Measurements from ENCODE around the gene ZNF30.
"Not testable (repeated sequence)": the region's sequence is repeated elsewhere in the genome, so short reads cannot be mapped to it uniquely, and the experiment has no call there.

Gene ZNF30

GRCh38 chr19:34963573-34964406 lies 37.1 kb downstream of the ZNF30 start, which contains the start of gene ZNF792:
Gene ZNF792, minus strand, starts transcription at chr19:34964229. Its CDS starts 567 bp downstream, at chr19:34963662.
- peak; percentile 42 to 61 for DNase-seq (ENCODE audit: low read depth in 2 of 2)
- TF ChIP-seq, protein P1, sequence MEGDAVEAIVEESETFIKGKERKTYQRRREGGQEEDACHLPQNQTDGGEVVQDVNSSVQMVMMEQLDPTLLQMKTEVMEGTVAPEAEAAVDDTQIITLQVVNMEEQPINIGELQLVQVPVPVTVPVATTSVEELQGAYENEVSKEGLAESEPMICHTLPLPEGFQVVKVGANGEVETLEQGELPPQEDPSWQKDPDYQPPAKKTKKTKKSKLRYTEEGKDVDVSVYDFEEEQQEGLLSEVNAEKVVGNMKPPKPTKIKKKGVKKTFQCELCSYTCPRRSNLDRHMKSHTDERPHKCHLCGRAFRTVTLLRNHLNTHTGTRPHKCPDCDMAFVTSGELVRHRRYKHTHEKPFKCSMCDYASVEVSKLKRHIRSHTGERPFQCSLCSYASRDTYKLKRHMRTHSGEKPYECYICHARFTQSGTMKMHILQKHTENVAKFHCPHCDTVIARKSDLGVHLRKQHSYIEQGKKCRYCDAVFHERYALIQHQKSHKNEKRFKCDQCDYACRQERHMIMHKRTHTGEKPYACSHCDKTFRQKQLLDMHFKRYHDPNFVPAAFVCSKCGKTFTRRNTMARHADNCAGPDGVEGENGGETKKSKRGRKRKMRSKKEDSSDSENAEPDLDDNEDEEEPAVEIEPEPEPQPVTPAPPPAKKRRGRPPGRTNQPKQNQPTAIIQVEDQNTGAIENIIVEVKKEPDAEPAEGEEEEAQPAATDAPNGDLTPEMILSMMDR (IDR thresholded peaks at IDR 0.05; ENCODE audit: low read depth, low read length) = no peak
- H3K4me3 ChIP-seq (replicated peaks in 1 of 2; ENCODE audit: low read depth in 2 of 2, low read length in 2 of 2) = peak within 1 kb of the TSS; percentile 90 to 91

DNA sequence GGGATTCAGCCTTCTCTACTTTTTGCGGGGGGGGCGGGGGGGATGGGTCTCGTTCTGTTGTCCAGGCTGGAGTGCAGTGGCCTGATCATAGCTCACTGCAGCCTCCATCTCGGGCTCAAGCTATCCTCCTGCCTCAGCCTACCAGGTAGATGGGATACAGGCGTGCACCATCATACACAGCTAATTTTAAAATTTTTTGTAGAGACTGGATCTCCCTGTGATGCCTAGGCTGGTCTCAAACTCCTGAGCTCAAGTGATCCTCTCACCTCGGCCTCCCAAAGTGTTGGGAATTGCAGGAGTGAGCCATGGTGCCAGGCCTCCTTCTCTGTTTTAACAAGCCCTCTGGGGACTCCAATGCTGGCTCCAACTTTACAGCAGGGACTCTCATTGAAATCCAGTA lies 37.9 kb downstream of the ZNF30 start:
- no peak overlapping the region for H3K4me3 ChIP-seq (replicated peaks in 1 of 2; ENCODE audit: low read depth in 2 of 2, low read length in 2 of 2)
- TF ChIP-seq, protein P1 (IDR thresholded peaks at IDR 0.05; ENCODE audit: low read depth, low read length) = no peak
- DNase-seq (ENCODE audit: low read depth in 2 of 2) = no peak

DNA sequence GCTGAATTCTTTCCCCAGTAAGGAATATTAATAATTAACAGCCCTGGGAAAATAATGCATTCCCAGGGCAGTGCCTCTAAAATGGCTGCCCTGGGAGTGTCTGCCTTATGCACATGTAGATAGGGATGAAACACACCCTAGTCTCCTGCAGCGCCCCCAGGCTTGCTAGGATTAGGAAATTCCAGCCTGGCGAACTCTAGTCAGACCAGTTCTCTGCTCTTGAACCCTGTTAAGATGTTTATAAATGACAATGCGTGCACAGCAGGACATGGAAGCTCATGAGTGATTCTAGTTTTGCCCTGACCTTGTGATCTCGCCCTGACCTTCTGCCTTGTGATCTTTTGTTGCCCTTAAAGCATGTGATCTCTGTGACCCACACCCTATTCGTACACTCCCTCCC lies 38.8 kb downstream of the ZNF30 start:
- not testable (repeated sequence) for H3K4me3 ChIP-seq (replicated peaks in 1 of 2; ENCODE audit: low read depth in 2 of 2, low read length in 2 of 2); DNase-seq (ENCODE audit: low read depth in 2 of 2)

- DNase-seq (ENCODE audit: low read depth in 2 of 2) = no peak
- TF ChIP-seq, protein P1 (IDR thresholded peaks at IDR 0.05; ENCODE audit: low read depth, low read length) = no peak
- no peak overlapping the region for H3K4me3 ChIP-seq (replicated peaks in 1 of 2; ENCODE audit: low read depth in 2 of 2, low read length in 2 of 2)
These were observed 40.8 kb downstream of the ZNF30 start for GRCh38 chr19:34967551-34967950.

DNA sequence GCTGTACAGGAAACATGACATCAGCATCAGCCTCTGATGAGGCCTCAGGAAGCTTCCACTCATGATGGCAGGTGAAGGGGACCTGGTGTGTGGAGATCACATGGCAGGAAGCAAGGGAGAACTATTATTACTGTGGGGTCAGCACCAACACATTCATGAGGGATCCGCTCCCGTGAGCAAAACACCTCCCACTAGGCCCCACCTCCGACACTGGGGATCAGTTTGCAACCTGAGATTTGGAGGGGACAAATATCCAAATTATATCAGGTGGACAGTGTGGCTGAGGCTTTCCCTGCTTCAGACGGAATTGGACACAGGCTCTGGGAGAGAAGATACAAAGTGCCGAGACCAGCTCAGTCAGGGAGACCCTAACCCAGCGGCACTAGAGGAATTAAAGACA lies 43.0 kb downstream of the ZNF30 start:
- DNase-seq (ENCODE audit: low read depth in 2 of 2) = no peak
- TF ChIP-seq, protein P1 (IDR thresholded peaks at IDR 0.05; ENCODE audit: low read depth, low read length) = no peak
- no peak overlapping the region for H3K4me3 ChIP-seq (replicated peaks in 1 of 2; ENCODE audit: low read depth in 2 of 2, low read length in 2 of 2)

- not testable (repeated sequence) for DNase-seq (ENCODE audit: low read depth in 2 of 2)
These were observed 43.6 kb downstream of the ZNF30 start for GRCh38 chr19:34970185-34970780.

DNA sequence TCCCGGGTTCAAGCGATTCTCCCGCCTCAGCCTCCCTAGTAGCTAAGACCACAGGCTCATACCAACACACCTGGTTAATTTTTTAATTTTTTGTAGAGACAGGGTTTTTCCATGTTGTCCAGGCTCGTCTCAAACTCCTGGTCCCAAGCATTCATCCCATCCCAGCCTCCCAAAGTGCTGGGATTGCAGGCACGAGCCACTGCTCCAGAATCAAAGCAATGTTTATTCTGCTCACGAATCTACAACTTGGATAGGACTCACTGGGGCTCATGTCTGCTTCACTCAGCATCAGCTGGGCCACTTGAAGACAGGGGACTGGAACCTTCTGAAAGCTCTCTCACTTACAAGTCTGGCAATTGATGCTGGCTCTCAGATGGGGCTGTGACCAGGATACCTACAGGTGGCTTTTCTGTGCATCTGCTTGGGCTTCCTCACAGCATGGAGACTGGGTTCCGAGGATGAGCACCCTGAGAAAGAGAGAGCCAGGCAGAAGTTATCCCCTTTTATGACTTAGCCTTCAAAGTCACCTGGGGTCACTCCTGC lies 45.5 kb downstream of the ZNF30 start:
- no peak for DNase-seq (ENCODE audit: low read depth in 2 of 2)
- TF ChIP-seq, protein P1 (IDR thresholded peaks at IDR 0.05; ENCODE audit: low read depth, low read length) = no peak
- H3K4me3 ChIP-seq (replicated peaks in 1 of 2; ENCODE audit: low read depth in 2 of 2, low read length in 2 of 2) = no peak overlapping the region

More at GRCh38 chr19:34970185-34970780, 43.6 kb downstream of the ZNF30 start:
- not testable (repeated sequence) for H3K4me3 ChIP-seq (replicated peaks in 1 of 2; ENCODE audit: low read depth in 2 of 2, low read length in 2 of 2)
